GM19351 (cell line): Measurements from ENCODE around the gene UBE2L6.
"Not testable (repeated sequence)": the region's sequence is repeated elsewhere in the genome, so short reads cannot be mapped to it uniquely, and the experiment has no call there.

Experiments
- ATAC-seq: cut with Tn5 transposase; IDR thresholded peaks from one replicate; pipeline ENCODE4 v1.9.1; 2021; ENCODE audit warnings: mild to moderate bottlenecking, moderate library complexity; ENCODE audit not compliant: unreplicated experiment

Gene UBE2L6

DNA sequence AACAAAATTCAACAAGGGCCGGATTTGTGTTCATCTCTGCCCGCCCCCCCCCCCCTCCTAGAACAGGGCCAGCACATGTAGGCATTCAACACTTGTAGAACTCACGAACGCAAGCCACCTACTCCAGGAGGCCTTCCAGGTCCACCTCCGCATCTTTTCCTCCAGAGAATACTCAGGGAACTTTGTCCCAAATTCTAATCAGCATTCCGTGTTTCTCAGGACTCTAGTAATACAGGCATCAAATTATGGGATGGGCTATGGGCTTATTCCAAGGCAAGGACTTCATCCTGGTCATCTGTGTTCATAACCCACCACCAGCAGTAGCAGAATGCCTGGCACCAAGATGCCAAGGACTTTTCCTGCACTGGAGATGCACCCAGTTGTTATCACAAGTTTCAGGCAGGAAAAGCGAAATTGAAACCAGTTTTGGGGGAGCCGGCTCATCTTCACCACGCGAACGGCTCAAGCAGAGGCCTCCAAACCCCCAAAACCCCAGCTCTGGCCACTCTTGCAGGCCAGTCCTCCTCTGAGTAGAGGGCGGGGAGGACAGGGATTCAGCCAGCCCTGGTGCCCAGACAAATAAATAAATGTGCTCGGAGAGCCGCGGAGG, 462 bp downstream of the UBE2L6 start:
- peak; percentile 6 for ATAC-seq

DNA sequence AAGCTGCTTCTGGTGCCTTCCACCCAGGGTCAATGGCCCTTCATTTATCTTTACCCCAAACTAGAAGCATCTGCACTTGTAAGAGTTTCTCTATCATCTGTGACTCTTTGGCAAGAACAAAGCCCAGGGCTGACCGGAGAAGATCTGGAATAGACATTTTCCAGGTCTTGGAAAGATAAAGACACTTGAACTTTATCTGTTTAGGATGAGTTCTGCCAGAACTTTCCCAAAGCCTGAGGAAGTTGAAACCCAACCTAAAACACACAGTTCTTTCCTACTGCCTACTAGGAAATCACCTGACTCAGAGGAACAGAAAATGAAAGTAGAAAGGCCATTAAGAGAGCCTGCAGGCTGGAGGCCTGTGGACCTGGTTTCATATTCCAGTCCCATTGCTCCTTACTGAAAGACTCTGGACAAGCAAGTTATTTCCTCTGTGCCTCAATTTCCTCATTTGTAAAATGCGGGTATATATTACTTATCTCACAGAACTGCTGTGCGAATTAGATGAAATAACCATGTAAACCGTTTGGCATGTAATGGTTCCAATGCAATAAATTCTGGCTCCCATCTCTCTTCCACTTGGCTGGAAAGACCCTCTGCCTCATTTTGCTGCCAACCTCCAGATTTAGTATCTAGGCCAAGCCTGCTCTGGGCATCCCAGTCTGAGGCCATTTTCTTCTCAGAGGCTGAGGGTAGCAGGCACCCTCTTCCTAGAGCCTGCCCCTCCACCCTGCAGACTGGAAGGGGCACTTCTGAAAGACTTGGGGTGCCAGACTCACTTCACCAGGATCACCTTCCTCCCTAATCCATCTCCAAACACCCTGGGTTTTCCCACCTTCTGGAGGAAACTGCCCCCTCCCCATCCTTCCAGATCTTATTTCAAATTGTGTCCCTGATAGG, 1.2 kb downstream of the UBE2L6 start:
- ATAC-seq = peak; percentile 57

DNA sequence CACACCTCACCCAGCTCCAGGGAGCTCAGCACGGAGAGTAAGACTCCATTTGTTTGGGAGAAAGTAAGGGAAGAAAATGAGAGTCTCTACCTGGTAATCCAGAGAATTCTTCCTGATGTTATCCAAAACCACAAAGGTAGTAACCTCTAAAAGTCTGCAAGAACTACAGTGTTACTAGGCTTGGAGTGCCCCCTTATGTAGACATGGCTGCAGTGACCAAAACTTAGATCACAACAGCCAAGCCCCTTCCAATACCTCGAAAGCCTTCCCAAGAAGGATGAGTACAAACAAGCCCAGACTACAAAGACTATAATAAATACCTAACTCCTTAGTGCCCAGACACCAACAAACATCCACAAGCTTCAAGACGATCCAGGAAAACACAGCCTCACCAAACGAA, 4.9 kb downstream of the UBE2L6 start:
- no peak for ATAC-seq

DNA sequence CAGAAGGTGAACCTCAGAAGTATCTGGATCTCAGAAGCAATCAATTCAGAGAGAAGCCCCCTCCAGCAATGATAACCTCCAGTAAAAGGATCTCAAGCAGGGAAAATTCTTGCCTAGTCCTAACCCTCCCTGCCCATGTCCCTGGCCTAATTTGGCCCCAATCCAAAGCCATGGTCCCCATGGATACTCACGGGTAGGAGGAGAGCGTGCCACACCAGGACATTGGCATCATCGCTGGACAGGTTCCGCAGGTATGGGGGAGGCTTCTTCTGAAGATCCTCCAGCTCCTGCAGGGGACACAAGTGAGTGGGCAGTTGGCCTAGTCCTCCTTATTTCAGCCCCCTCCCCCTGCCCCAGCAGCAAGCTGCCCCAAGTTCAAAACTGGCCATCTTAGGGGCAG, 7.3 kb downstream of the UBE2L6 start:
- ATAC-seq = no peak

DNA sequence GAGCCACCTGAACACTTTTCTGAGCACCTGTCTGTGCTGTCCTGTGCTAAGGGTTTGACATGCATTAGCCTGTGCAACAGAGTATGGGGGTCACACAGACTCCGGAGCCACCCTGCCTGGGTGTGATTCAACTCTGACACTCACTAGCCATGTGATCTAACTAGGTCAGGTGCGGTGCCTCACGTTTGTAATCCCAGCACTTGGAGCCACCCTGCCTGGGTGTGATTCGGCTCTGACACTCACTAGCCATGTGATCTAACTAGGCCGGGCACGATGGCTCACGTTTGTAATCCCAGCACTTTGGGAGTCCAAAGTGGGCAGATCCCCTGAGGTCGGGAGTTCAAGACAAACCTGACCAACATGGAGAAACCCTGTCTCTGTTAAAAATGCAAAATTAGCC, 11.4 kb downstream of the UBE2L6 start:
- ATAC-seq = no peak

DNA sequence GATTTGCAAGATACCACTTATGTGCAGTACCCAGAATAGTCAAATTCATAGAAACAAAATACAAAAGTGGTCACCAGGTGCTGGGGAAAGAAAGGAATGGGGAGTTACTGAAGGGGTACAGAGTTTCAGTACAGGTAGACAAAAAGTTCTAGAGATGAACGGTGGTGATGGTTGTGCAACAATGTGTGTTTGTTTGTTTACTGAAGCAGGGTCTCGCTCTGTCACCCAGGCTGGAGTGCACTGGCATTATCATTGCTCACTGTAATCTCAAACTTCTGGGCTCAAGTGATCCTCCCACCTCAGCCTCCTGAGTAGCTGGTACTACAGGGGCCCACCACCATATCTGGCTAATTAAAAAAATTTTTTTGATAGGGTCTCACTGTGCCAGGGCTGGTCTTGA, 12.1 kb downstream of the UBE2L6 start:
- ATAC-seq = no peak

DNA sequence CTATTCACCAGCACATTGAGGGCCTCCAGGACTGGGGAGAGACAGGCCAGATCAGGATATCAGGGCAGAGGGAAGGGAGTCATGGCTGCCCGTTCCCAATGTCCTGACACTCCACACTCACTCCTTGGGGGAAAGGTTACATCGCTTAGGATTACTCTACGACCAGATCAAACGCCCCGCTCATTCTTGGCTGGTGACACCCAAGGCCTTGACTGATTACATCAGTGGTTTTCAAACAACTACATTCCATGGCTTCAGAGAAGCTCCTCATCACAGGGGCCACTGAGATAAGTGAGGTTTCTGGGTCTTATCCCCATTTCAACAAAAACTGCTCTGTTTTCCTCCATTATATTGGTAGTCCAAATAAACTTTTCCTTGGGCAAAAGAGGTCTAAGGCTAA, 15.0 kb downstream of the UBE2L6 start:
- ATAC-seq = no peak

DNA sequence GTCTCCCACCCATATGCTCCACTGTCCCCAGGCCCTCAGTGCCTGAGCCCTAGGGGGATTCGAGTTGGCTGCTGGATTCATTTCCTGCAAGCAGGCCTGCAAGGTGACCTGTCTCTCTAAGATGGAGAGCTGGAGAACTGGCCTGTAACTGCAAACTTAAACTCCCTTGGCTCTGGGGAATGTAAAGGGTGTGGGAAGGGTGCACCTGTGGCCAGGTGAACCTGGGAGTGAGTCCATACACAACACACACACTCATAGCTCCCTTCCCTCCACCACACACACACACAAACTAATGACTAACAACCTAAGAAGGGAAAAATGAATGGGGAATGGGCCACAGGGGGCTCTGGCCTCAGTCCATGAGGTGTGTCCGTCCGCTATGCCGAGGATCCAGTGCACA, 15.5 kb downstream of the UBE2L6 start:
- no peak for ATAC-seq

- no peak for ATAC-seq
Measured at GRCh38 chr11:57549983-57550382, 17.5 kb downstream of the UBE2L6 start.

GRCh38 chr11:57547854-57548377, 19.6 kb downstream of the UBE2L6 start:
- peak; percentile 87 for ATAC-seq

GRCh38 chr11:57546869-57547475, 20.5 kb downstream of the UBE2L6 start:
- peak; percentile 78 for ATAC-seq

- no peak for ATAC-seq
Measured at GRCh38 chr11:57546451-57546850, 21.0 kb downstream of the UBE2L6 start.

GRCh38 chr11:57545883-57546282, 21.6 kb downstream of the UBE2L6 start:
- ATAC-seq = no peak

DNA sequence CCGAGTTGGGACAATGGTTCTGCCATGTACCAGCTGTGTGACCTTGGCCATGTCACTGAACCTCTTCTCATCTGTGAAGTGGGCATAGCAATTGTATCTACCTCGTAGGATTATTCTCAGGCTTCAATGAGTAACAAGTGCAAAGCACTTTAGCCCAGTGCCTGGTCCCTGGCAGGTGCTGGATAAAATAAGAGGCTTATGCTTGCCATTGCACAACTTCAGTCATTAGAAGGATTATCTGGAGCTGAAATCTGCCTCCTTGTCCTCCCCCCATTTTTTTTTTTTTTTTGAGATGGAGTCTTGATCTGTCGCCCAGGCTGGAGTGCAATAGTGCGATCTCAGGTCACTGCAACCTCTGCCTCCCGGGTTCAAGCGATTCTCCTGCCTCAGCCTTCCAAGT, 22.9 kb downstream of the UBE2L6 start:
- no peak for ATAC-seq

DNA sequence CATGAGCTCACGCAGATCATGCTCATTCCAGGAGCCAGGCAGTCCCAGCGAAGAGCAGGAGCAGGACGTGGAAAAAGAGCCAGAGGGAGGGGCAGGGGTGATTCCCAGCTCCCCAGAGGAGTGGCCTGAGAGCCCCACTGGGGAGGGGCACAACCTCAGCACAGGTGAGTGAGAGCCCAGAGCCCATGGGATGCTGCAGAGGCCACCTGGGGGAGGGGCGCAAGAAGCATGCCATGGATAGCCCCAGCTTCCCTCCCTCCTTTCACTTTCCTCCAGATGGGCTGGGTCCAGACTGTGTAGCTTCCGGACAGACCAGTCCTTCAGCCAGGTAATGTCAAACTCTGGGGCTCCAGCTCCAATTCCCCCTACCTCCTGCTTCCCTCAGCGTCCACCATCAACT, 23.9 kb downstream of the UBE2L6 start:
- ATAC-seq = no peak

DNA sequence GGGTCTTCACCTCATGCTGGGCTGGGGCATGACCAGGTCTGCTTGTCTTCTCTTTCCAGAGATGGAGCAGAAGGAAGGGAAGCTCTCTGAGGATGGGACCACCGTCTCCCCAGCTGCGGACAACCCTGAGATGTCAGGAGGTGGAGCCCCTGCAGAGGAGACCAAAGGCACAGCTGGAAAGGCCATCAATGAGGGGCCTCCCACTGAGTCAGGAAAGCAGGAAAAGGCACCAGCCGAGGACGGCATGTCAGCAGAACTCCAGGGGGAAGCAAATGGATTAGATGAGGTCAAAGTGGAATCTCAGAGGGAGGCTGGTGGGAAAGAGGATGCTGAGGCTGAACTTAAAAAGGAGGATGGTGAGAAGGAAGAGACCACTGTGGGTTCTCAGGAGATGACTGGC, 24.9 kb downstream of the UBE2L6 start:
- no peak for ATAC-seq

- ATAC-seq = no peak
Measured at GRCh38 chr11:57541169-57541568, 26.3 kb downstream of the UBE2L6 start.

DNA sequence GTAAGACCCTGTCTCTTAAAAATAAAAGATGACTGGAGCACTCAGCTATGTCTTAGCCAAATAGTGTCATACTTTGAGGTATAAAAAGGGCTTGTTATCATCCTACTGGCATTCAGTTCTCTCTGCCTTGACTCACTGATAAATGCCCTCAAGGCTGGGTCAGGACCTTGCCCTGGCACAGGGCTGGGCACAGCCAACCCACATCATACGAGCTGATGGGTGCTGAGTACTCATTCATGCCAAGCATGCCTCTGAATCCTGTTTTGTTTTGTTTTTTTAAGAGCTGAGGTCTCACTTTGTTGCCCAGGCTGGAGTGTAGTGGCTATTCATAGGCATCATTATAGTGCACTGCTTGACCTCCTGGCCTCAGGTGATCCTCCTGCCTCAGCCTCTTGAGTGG, 28.1 kb downstream of the UBE2L6 start:
- ATAC-seq = no peak

DNA sequence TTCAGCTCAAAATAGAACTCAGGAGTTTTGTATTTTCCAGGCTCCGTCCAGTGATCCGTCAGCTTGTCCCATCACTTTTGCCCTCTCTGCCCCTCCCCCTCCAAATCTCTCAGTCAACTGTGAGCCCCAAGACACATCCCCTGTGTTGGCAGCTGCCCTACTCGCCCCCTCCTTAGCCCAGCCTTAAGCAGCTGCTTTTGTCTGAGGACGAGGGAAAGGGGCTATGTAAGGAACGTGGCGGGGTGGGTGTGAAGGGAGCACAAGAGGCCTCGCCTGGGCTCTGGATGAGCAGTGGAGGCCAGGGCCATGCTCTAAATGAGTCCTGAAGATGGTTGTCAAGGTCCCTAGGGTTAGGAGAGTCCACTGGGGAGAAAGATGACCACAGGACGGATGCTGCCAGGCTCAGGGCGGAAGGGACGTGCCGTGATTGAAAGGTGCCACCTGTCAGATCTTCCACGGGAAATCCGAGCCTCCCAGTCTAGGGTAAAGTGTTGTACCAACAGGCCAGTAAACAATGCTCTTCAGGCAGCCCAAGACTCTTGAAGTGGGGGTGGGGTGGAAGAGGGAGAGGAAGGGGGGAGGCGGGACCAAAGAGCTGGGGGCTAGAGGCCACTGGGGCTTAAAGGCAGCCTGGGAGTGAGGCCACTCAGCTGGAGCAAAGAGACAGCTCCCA, 30.4 kb downstream of the UBE2L6 start, which contains the start of gene SMTNL1:
SMTNL1 (plus strand) TSS at position 649 of the 673 bp plus-strand sequence. CDS start 5,048 bp downstream, outside the sequence.
- no peak for ATAC-seq

GRCh38 chr11:57534449-57534848, 33.0 kb downstream of the UBE2L6 start:
- not testable (repeated sequence) for ATAC-seq
